ENCODE measurements around the gene NALCN. TPM values are rescaled to one million over a fixed set of nuclear protein-coding genes. Genes with fewer than 3 reads are reported as not detected.
A peak's percentile ranks its signal among the peaks of the same experiment; 100 is the strongest.

The NALCN gene
- total RNA-seq (2013): not detected
- not detected for polyA plus RNA-seq
- not detected in 2 replicates for polyA minus RNA-seq
- 0.07 to 5.7 (median 0.13) reads per million in 11 experiments for total RNA-seq

DNA sequence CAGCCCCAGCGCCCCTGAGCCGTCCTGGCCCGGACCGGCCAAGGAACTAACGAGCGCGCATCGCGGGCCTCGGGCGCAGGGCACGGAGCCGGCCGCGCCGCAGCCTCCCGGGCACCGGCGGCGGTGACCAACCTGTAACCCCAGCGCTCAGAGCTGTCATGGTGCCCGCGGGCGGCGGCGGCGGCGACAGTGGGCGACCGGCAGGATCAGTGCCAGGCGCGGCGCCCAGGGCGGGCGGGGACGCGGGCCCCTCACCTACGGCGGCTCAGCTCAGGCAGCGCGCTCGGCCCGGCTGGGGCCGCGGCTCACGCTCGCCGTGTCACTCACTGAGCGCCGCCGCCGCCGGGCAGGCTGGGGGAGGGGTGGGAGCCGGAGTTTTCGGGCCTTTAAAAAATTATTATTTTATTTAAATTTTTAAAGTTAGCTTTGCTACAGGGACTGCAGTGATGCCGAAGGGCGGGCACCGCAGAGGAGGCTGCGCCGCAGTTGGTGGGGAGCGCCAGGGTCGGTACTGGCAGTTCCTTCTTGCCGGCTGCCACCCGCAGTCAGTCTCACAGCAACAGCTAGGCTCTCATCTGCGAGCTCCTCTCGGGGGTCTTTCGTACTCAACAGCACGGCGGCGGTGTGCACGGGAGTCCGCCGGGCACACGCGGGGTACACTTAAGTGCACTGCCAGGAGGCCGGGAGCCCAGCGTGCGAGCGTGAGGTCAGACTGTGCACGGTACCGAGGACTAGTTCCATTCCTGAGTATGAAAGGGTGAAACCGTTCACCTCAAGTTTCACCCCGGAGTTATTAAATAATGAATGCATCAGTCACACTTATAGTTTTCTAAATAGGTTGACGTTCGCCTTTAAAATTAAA, at the start of gene NALCN:
Gene NALCN (minus strand): TSS at position 328 of the 862 bp plus-strand sequence. CDS start 17,382 bp downstream, outside the sequence.
- H4K20me1 ChIP-seq (ENCODE audit: insufficient read depth, low read length): no peaks in the 10 kb centered on the region
- DNase-seq: no peak
- peaks cover 19 to 32% of the 10 kb centered on the region in 2 donors for H3K27me3 ChIP-seq (ENCODE audit: control insufficient read depth in 2 of 2, insufficient read depth in 2 of 2, low read length in 2 of 2)
- 2% methylated on average over 68 of the region's 85 CpGs for WGBS (ENCODE audit: insufficient coverage)
- intact Hi-C loops (cut with micrococcal nuclease): no loop called here
- Mint-ChIP-seq H3K36me3 (no peaks in the 10 kb centered on the region), H3K9me3 (peaks cover 0 to 8% (median 2%) of the 10 kb centered on the region in 7 donors), H3K27me3 (ENCODE audit: low read depth in 3 of 3) (peaks cover 27 to 40% (median 32%) of the 10 kb centered on the region in 3 donors), H3K4me1 (no peaks in the 10 kb centered on the region), H3K4me3 (peak within 1 kb of the TSS in 1 of 2 donors; percentile 77), H3K27ac (no peak within 1 kb of the TSS)
- no peaks in the 10 kb centered on the region for H3K36me3 ChIP-seq (replicated peaks in 1 of 2; ENCODE audit: control insufficient read depth in 1 of 2, insufficient read depth in 2 of 2, low read length in 2 of 2)
- no peak within 1 kb of the TSS for H3K9ac ChIP-seq (ENCODE audit: insufficient read depth, low read length, poor library complexity, severe bottlenecking)
- TF ChIP-seq, protein P1, sequence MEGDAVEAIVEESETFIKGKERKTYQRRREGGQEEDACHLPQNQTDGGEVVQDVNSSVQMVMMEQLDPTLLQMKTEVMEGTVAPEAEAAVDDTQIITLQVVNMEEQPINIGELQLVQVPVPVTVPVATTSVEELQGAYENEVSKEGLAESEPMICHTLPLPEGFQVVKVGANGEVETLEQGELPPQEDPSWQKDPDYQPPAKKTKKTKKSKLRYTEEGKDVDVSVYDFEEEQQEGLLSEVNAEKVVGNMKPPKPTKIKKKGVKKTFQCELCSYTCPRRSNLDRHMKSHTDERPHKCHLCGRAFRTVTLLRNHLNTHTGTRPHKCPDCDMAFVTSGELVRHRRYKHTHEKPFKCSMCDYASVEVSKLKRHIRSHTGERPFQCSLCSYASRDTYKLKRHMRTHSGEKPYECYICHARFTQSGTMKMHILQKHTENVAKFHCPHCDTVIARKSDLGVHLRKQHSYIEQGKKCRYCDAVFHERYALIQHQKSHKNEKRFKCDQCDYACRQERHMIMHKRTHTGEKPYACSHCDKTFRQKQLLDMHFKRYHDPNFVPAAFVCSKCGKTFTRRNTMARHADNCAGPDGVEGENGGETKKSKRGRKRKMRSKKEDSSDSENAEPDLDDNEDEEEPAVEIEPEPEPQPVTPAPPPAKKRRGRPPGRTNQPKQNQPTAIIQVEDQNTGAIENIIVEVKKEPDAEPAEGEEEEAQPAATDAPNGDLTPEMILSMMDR (IDR thresholded peaks at IDR 0.05): no peak
- no peaks in the 10 kb centered on the region for H3K9me3 ChIP-seq (replicated peaks in 1 of 2; ENCODE audit: control insufficient read depth in 1 of 2, insufficient read depth in 1 of 2, low read length in 2 of 2)
- H3K4me2 ChIP-seq (replicated peaks; ENCODE audit: extremely low read depth, low read length, poor library complexity, severe bottlenecking): no peak within 1 kb of the TSS
- H3K4me1 ChIP-seq (ENCODE audit: control insufficient read depth in 1 of 2, insufficient read depth in 2 of 2, low read length in 2 of 2): no peaks in the 10 kb centered on the region
- H2AFZ ChIP-seq (ENCODE audit: insufficient read depth, low read depth, low read length, poor library complexity, severe bottlenecking): no peak within 1 kb of the TSS
- H3K27ac ChIP-seq (ENCODE audit: low read depth in 1 of 2, low read length in 2 of 2): no peak within 1 kb of the TSS
- no peak within 1 kb of the TSS for H3K4me3 ChIP-seq (replicated peaks in 1 of 3; ENCODE audit: low read depth in 2 of 3, low read length in 3 of 3)
- H3K79me2 ChIP-seq (ENCODE audit: insufficient read depth, low read length): no peaks in the 10 kb centered on the region

DNA sequence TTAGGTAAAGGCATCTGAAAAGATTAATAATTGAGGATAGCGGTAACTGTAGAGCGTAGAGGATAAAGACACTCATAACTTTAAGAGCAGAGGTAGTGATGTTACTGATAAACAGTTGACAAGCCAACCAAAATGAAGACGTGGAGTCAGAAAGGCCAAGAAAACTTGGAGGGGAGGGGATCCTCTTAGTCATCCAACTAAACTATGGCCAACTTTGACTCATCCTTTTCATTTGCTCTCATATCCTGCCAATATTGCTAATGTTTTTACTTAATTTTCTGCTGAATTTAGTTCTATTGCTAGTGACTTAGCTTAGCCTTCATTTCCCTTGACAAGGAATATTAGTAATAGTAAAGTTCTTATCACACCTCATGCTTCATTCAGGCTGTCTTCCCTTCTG, 49.6 kb upstream of the NALCN start:
- H3K9ac ChIP-seq (ENCODE audit: insufficient read depth, low read length, poor library complexity, severe bottlenecking): no peak overlapping the region
- TF ChIP-seq, protein P1 (IDR thresholded peaks at IDR 0.05): no peak
- no peaks in the 10 kb centered on the region for H3K36me3 ChIP-seq (replicated peaks in 1 of 2; ENCODE audit: control insufficient read depth in 1 of 2, insufficient read depth in 2 of 2, low read length in 2 of 2)
- Mint-ChIP-seq H3K36me3 (no peaks in the 10 kb centered on the region), H3K27me3 (ENCODE audit: low read depth in 3 of 3) (peaks cover 0 to 3% (median 3%) of the 10 kb centered on the region in 3 donors), H3K4me1 (no peaks in the 10 kb centered on the region), H3K9me3 (peaks cover 0 to 7% (median 0%) of the 10 kb centered on the region in 7 donors), H3K4me3 (no peak overlapping the region), H3K27ac (no peak overlapping the region)
- H3K4me3 ChIP-seq (replicated peaks in 1 of 3; ENCODE audit: low read depth in 2 of 3, low read length in 3 of 3): no peak overlapping the region
- no peak for DNase-seq
- no peaks in the 10 kb centered on the region for H3K9me3 ChIP-seq (replicated peaks in 1 of 2; ENCODE audit: control insufficient read depth in 1 of 2, insufficient read depth in 1 of 2, low read length in 2 of 2)
- no peak overlapping the region for H3K27ac ChIP-seq (ENCODE audit: low read depth in 1 of 2, low read length in 2 of 2)
- no peaks in the 10 kb centered on the region for H3K27me3 ChIP-seq (ENCODE audit: control insufficient read depth in 2 of 2, insufficient read depth in 2 of 2, low read length in 2 of 2)
- no peaks in the 10 kb centered on the region for H3K79me2 ChIP-seq (ENCODE audit: insufficient read depth, low read length)
- H4K20me1 ChIP-seq (ENCODE audit: insufficient read depth, low read length): no peaks in the 10 kb centered on the region
- no peak overlapping the region for H3K4me2 ChIP-seq (replicated peaks; ENCODE audit: extremely low read depth, low read length, poor library complexity, severe bottlenecking)
- WGBS (ENCODE audit: insufficient coverage): no CpG with 5 or more reads among the region's 3 CpGs
- H2AFZ ChIP-seq (ENCODE audit: insufficient read depth, low read depth, low read length, poor library complexity, severe bottlenecking): no peak overlapping the region
- intact Hi-C loops (cut with micrococcal nuclease): no loop called here
- no peaks in the 10 kb centered on the region for H3K4me1 ChIP-seq (ENCODE audit: control insufficient read depth in 1 of 2, insufficient read depth in 2 of 2, low read length in 2 of 2)

Measured in CD14-positive monocyte (primary cell).